ENCODE data around the gene FBRSL1.

Gene FBRSL1

GRCh38 chr12:132547205-132547740 is 57.3 kb downstream of the FBRSL1 start:
- DNase-seq, result no peak

GRCh38 chr12:132548430-132549058 is 58.6 kb downstream of the FBRSL1 start:
- no peak for DNase-seq

- no peak for DNase-seq
Measured at GRCh38 chr12:132549059-132549458, 59.1 kb downstream of the FBRSL1 start.

- no peak for DNase-seq
Measured at GRCh38 chr12:132550014-132550802, 60.3 kb downstream of the FBRSL1 start.

- no peak for DNase-seq
Measured at GRCh38 chr12:132550830-132551640, 61.1 kb downstream of the FBRSL1 start.

GRCh38 chr12:132551641-132552031 is 61.7 kb downstream of the FBRSL1 start:
- no peak for DNase-seq

GRCh38 chr12:132554845-132555630 is 65.1 kb downstream of the FBRSL1 start:
- DNase-seq, result no peak

GRCh38 chr12:132555686-132556085 is 65.7 kb downstream of the FBRSL1 start:
- DNase-seq, result no peak

GRCh38 chr12:132556216-132556615 is 66.3 kb downstream of the FBRSL1 start:
- no peak for DNase-seq

- DNase-seq, result no peak
Measured at GRCh38 chr12:132556801-132557200, 66.8 kb downstream of the FBRSL1 start.

- no peak for DNase-seq
Measured at GRCh38 chr12:132557291-132558015, 67.5 kb downstream of the FBRSL1 start.

GRCh38 chr12:132558042-132558856 is 68.3 kb downstream of the FBRSL1 start:
- DNase-seq, result no peak

- no peak for DNase-seq
Measured at GRCh38 chr12:132558861-132559623, 69.1 kb downstream of the FBRSL1 start.

- peak; percentile 45 for DNase-seq
Measured at GRCh38 chr12:132559652-132560363, 69.9 kb downstream of the FBRSL1 start.

- DNase-seq, result no peak
Measured at GRCh38 chr12:132560364-132560613, 70.3 kb downstream of the FBRSL1 start.

- peak; percentile 57 for DNase-seq
Measured at GRCh38 chr12:132560614-132561426, 70.9 kb downstream of the FBRSL1 start.

All from fibroblast of upper back skin (primary cell).